Smooth muscle cell (in vitro differentiated cells): Measurements from ENCODE around the gene GPX4. TPM values are rescaled to one million over a fixed set of nuclear protein-coding genes. Genes with fewer than 3 reads are reported as not detected.

ENCODE experiments used
- DNase-seq: peaks from one replicate; lab custom pipeline; 2025; ENCODE audit not compliant: unreplicated experiment; lab: John Stamatoyannopoulos, UW
- H2AFZ ChIP-seq: fragments of 200-600 bp; sonication (generic); 2 replicates; pipeline ENCODE4 v1.6.0; 2016; ENCODE audit warnings: antibody characterized with exemption, low read depth, mild to moderate bottlenecking
- H3F3A ChIP-seq: fragments of 200-600 bp; sonication (generic); 2 replicates; pipeline ENCODE4 v1.6.0; 2017; ENCODE audit warnings: antibody characterized with exemption, low read depth
- H3K27ac ChIP-seq: fragments of 200-600 bp; sonication (generic); 2 replicates; pipeline ENCODE4 v1.5.1; 2016; ENCODE audit warnings: low read depth, mild to moderate bottlenecking
- H3K27me3 ChIP-seq: fragments of 200-600 bp; sonication (generic); 2 replicates; pipeline ENCODE4 v1.6.1; 2016; ENCODE audit warnings: low read depth, mild to moderate bottlenecking
- H3K36me3 ChIP-seq: fragments of 200-600 bp; sonication (generic); 2 replicates; pipeline ENCODE4 v1.5.1; 2016; ENCODE audit warnings: low read depth
- H3K4me1 ChIP-seq: fragments of 200-600 bp; sonication (generic); 2 replicates; pipeline ENCODE4 v1.5.1; 2016; ENCODE audit warnings: low read depth
- H3K4me2 ChIP-seq: fragments of 200-600 bp; sonication (generic); 2 replicates; pipeline ENCODE4 v1.6.0; 2016; ENCODE audit warnings: mild to moderate bottlenecking
- H3K4me3 ChIP-seq: fragments of 200-600 bp; sonication (generic); 2 replicates; pipeline ENCODE4 v1.5.1; 2016; ENCODE audit warnings: mild to moderate bottlenecking
- H3K79me2 ChIP-seq: fragments of 200-600 bp; sonication (generic); 2 replicates; pipeline ENCODE4 v1.6.0; 2016; ENCODE audit warnings: low read depth, mild to moderate bottlenecking
- H3K9ac ChIP-seq: fragments of 200-600 bp; sonication (generic); 2 replicates; pipeline ENCODE4 v1.6.0; 2016; ENCODE audit warnings: low read depth
- H3K9me3 ChIP-seq: fragments of 200-600 bp; sonication (generic); replicated peaks from 2 replicates; pipeline ENCODE4 v1.5.1; 2016; ENCODE audit warnings: low read depth
- H4K20me1 ChIP-seq: fragments of 200-600 bp; sonication (generic); 2 replicates; pipeline ENCODE4 v1.6.0; 2016; ENCODE audit warnings: low read depth
- CTCF ChIP-seq: fragments of 200-600 bp; sonication (generic); IDR thresholded peaks from 2 replicates; pipeline ENCODE4 v1.5.1; 2017; ENCODE audit warnings: borderline replicate concordance, mild to moderate bottlenecking, antibody characterized with exemption; ENCODE audit not compliant: insufficient read depth, poor library complexity, severe bottlenecking
- WGBS: methylation state at CpG from one replicate; pipeline ENCODE4 v1.1.7; 2016; ENCODE audit warnings: low lambda C conversion rate; 5-methylcytosine and 5-hydroxymethylcytosine counted together
- polyA plus RNA-seq: library from polyadenylated mRNA; unstranded; fragments of >200 nt; fragmentation: Nextera tagmentation; extraction: Ambion mirVana; gene quantifications from 2 replicates; pipeline ENCODE4 v1.2.1, GENCODE V29; 2016
- total RNA-seq: library from RNA; depleted of rRNA; stranded (reverse); fragments of >200 nt; gene quantifications from 2 replicates; pipeline ENCODE4 v1.2.3, GENCODE V29; 2014

GPX4 gene
- total and polyA plus RNA-seq, 2 experiments from 2014 or later: 325 to 450 TPM

- no peak overlapping the region for H2AFZ ChIP-seq
- WGBS: 95% methylated on average over 5 of the region's 5 CpGs
- H3K4me3 ChIP-seq: no peak overlapping the region
- peaks cover 19% of the 10 kb centered on the region for H3K9me3 ChIP-seq
- H3F3A ChIP-seq: peaks cover 5% of the 10 kb centered on the region
- no peak for TF ChIP-seq CTCF
- no peak overlapping the region for H3K4me2 ChIP-seq
- H3K4me1 ChIP-seq: no peaks in the 10 kb centered on the region
- H3K79me2 ChIP-seq: no peaks in the 10 kb centered on the region
- H3K9ac ChIP-seq: no peak overlapping the region
- no peaks in the 10 kb centered on the region for H3K27me3 ChIP-seq
- DNase-seq: no peak
- H4K20me1 ChIP-seq: no peaks in the 10 kb centered on the region
- H3K27ac ChIP-seq: no peak overlapping the region
- H3K36me3 ChIP-seq: peaks cover 22% of the 10 kb centered on the region
Observed at GRCh38 chr19:1060689-1061088, 43.1 kb upstream of the GPX4 start.

GRCh38 chr19:1061987-1062386, 41.8 kb upstream of the GPX4 start:
- no peak for TF ChIP-seq CTCF
- Histone ChIP-seq H3K27ac (no peak overlapping the region), H4K20me1 (no peaks in the 10 kb centered on the region), H2AFZ (no peak overlapping the region), H3K36me3 (peaks cover 9% of the 10 kb centered on the region), H3K4me2 (no peak overlapping the region), H3K27me3 (no peaks in the 10 kb centered on the region), H3K9ac (no peak overlapping the region), H3F3A (peaks cover 5% of the 10 kb centered on the region), H3K4me1 (peaks cover 6% of the 10 kb centered on the region), H3K9me3 (peaks cover 13% of the 10 kb centered on the region), H3K4me3 (no peak overlapping the region), H3K79me2 (no peaks in the 10 kb centered on the region)
- 98% methylated on average over 16 of the region's 20 CpGs for WGBS
- DNase-seq: no peak

GRCh38 chr19:1062387-1063029, 41.3 kb upstream of the GPX4 start:
- Histone ChIP-seq H3K4me2 (no peak overlapping the region), H3K4me1 (peaks cover 6% of the 10 kb centered on the region), H3K4me3 (no peak overlapping the region), H3F3A (peaks cover 5% of the 10 kb centered on the region), H3K9me3 (peaks cover 8% of the 10 kb centered on the region), H3K36me3 (peaks cover 6% of the 10 kb centered on the region), H3K27ac (no peak overlapping the region), H3K27me3 (peaks cover 4% of the 10 kb centered on the region), H2AFZ (no peak overlapping the region), H3K9ac (no peak overlapping the region), H4K20me1 (no peaks in the 10 kb centered on the region), H3K79me2 (no peaks in the 10 kb centered on the region)
- no peak for DNase-seq
- 95% methylated on average over 13 of the region's 17 CpGs for WGBS
- TF ChIP-seq CTCF: no peak
